ENCODE data around the gene DYNLL2.

DYNLL2 gene

DNA sequence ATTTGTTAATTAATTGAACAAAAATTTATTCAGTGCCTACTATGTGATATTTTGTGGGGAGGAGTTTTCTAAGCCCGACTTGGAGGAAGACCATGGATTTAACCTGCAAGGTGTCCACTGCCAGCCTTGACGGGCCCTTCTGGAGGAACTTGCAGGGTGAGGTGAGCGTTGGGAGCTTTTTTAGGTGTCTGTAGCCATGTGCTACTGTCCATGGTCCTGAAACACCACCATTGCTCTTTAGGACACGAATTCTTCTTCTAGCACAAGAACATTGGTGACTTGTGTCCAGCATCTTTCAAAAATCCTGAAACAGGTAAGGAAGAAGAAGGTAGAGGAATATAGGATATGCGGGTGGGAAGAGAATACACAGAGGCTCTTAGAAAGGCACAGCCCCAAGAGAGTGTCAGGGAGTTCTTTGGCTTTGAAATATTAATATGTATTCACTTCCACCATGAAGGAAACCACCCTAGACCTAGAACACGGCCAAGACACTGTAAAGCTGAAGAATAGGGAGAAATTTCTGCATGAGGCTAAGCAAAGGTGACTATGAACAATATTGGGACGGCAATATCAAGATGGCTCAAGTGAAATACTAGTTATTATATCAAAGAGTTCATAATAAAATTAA, 37.1 kb downstream of the DYNLL2 start:
- TF ChIP-seq REST (IDR thresholded peaks at IDR 0.05; ENCODE audit: insufficient read depth in 1 of 2, low read depth in 2 of 2, low read length in 2 of 2) (peak; percentile 94 to 97), SIN3A (IDR thresholded peaks at IDR 0.05; ENCODE audit: borderline replicate concordance, insufficient read depth, low read length) (no peak)

DNA sequence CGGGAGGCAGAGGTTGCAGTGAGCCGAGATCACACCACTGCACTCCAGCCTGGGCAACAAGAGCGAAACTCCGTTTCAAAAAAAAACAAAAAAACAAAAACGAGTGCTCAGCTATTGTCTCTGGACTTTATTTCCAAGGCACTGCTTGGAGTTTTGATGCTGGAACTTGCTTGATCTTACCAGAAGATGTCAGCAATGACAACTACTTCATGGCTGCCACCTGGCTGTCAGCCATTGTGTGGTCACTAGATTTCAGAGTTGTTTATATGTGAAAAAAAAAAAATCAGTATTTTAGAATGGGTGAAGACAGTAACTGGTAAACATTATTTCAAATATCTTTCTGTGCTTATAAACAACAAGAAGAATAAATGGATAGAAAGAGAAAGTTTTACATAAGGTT, 38.7 kb downstream of the DYNLL2 start:
- TF ChIP-seq REST (IDR thresholded peaks at IDR 0.05; ENCODE audit: insufficient read depth in 1 of 2, low read depth in 2 of 2, low read length in 2 of 2): peak in 1 of 2 experiments; percentile 75; a peak in 1 of 4 replicates
- TF ChIP-seq SIN3A (IDR thresholded peaks at IDR 0.05; ENCODE audit: borderline replicate concordance, insufficient read depth, low read length): no peak

GRCh38 chr17:58127846-58128245, 44.6 kb downstream of the DYNLL2 start:
- TF ChIP-seq FOXP2 (optimal IDR thresholded peaks at IDR 0.05; ENCODE audit: borderline replicate concordance, extremely low read depth, extremely low read length, insufficient read depth) (no peak), REST (IDR thresholded peaks at IDR 0.05; ENCODE audit: insufficient read depth in 1 of 2, low read depth in 2 of 2, low read length in 2 of 2) (no peak), POLR2AphosphoS5 (IDR thresholded peaks at IDR 0.05; ENCODE audit: low read depth, low read length) (no peak), SIN3A (IDR thresholded peaks at IDR 0.05; ENCODE audit: borderline replicate concordance, insufficient read depth, low read length) (no peak), TAF1 (IDR thresholded peaks at IDR 0.05; ENCODE audit: borderline replicate concordance, insufficient read depth, low read length) (no peak)

DNA sequence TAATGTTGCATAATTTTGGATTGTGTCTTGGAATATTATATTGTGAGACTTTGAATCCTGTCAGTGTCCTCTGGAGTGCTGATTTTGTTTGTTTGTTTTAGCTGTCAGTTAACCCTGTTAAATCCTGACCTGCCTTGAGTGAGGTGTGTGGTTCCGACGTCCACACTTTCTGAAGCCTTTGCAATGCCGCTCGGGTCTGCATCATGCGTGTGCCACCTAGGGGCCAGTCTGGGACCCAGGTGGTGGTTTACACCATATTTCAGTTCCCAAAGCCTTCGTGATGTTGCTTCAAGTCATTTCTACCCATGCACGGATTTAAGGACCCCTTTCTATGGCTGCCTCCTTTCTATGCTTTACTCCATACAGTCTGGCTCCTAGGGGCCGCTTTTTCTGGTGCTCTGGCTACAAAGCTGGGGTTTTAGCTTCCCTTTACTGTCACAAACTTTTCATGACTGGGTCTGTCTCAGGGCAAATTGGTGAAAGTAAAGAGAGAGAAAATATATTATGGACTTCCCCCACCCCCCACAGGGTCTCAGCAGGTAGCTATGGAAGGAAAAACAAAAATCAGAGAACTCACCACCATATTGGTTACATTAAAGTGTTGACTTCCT, 53.6 kb downstream of the DYNLL2 start:
- no peak for TF ChIP-seq FOXP2 (optimal IDR thresholded peaks at IDR 0.05; ENCODE audit: borderline replicate concordance, extremely low read depth, extremely low read length, insufficient read depth)
- TF ChIP-seq REST (IDR thresholded peaks at IDR 0.05; ENCODE audit: insufficient read depth in 1 of 2, low read depth in 2 of 2, low read length in 2 of 2): no peak
- TF ChIP-seq POLR2AphosphoS5 (IDR thresholded peaks at IDR 0.05; ENCODE audit: low read depth, low read length): no peak
- TF ChIP-seq SIN3A (IDR thresholded peaks at IDR 0.05; ENCODE audit: borderline replicate concordance, insufficient read depth, low read length): no peak
- TF ChIP-seq TAF1 (IDR thresholded peaks at IDR 0.05; ENCODE audit: borderline replicate concordance, insufficient read depth, low read length): no peak

DNA sequence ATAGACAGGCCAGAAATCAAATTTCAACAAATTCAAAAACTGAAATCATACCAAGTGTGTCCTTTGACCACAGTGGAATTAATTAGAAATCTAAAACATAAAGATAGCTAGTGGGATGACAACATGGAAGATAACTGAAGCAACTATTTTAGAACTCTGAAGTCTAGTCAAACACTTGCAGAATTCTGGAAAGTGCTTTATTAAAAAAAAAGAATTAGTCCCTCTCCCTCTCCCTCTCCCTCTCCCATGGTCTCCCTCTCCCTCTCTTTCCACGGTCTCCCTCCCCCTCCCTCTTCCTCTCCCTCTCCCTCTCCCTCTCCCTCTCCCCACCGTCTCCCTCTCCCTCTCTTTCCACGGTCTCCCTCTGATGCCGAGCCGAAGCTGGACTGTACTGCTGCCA, 58.3 kb downstream of the DYNLL2 start:
- TF ChIP-seq REST (IDR thresholded peaks at IDR 0.05; ENCODE audit: insufficient read depth in 1 of 2, low read depth in 2 of 2, low read length in 2 of 2) (no peak), SIN3A (IDR thresholded peaks at IDR 0.05; ENCODE audit: borderline replicate concordance, insufficient read depth, low read length) (no peak), POLR2AphosphoS5 (IDR thresholded peaks at IDR 0.05; ENCODE audit: low read depth, low read length) (no peak)
